ENCODE results near the gene POLR2L.

GRCh38 chr11:843086-843734 lies 881 bp upstream of the POLR2L start:
- TF ChIP-seq CTCF (IDR thresholded peaks at IDR 0.05 in 8 of 11, conservative IDR thresholded peaks at IDR 0.05 in 3 of 11) (no peak), POLR2AphosphoS5 (IDR thresholded peaks at IDR 0.05) (no peak)

Measured in spleen (tissue), 7 donors.